GM23248 (cell line): ENCODE data around the gene KCNMA1. TPM values are rescaled to one million over a fixed set of nuclear protein-coding genes. Genes with fewer than 3 reads are reported as not detected.
A peak's percentile ranks its signal among the peaks of the same experiment; 100 is the strongest.

Source experiments
- DNase-seq: peaks from one replicate; pipeline ENCODE4 v3.0.0-alpha.2; 2015
- H2AFZ ChIP-seq: fragments of 200-600 bp; sonication (generic); 2 replicates; pipeline ENCODE4 v1.6.1; 2016; ENCODE audit warnings: antibody characterized with exemption
- H3F3A ChIP-seq: fragments of 200-600 bp; sonication (generic); 2 replicates; pipeline ENCODE4 v1.6.1; 2016; ENCODE audit warnings: mild to moderate bottlenecking, antibody characterized with exemption, mixed run types; ENCODE audit not compliant: insufficient read depth
- H3K27ac ChIP-seq: fragments of 200-600 bp; sonication (generic); 2 replicates; pipeline ENCODE4 v1.5.1; 2016; ENCODE audit warnings: mild to moderate bottlenecking
- H3K27me3 ChIP-seq: fragments of 200-600 bp; sonication (generic); replicated peaks from 2 replicates; pipeline ENCODE4 v1.6.1; 2016; ENCODE audit warnings: mild to moderate bottlenecking; ENCODE audit not compliant: insufficient read depth
- H3K36me3 ChIP-seq: fragments of 200-600 bp; sonication (generic); 2 replicates; pipeline ENCODE4 v1.6.1; 2016; ENCODE audit warnings: low read depth, mild to moderate bottlenecking
- H3K4me1 ChIP-seq: fragments of 200-600 bp; sonication (generic); 2 replicates; pipeline ENCODE4 v1.6.1; 2016; ENCODE audit warnings: mild to moderate bottlenecking; ENCODE audit not compliant: insufficient read depth
- H3K4me2 ChIP-seq: fragments of 200-600 bp; sonication (generic); one replicate; pipeline ENCODE4 v1.6.1; 2016; ENCODE audit warnings: mild to moderate bottlenecking; ENCODE audit not compliant: unreplicated experiment
- H3K4me3 ChIP-seq: fragments of 200-600 bp; sonication (generic); 2 replicates; pipeline ENCODE4 v1.5.1; 2016; ENCODE audit warnings: mild to moderate bottlenecking
- H3K79me2 ChIP-seq: fragments of 200-600 bp; sonication (generic); 2 replicates; pipeline ENCODE4 v1.6.1; 2016; ENCODE audit warnings: mild to moderate bottlenecking; ENCODE audit not compliant: insufficient read depth
- H3K9ac ChIP-seq: fragments of 200-600 bp; sonication (generic); 2 replicates; pipeline ENCODE4 v1.6.1; 2016; ENCODE audit warnings: mild to moderate bottlenecking
- H3K9me2 ChIP-seq: fragments of 200-600 bp; sonication (generic); 2 replicates; pipeline ENCODE4 v1.6.1; 2016; ENCODE audit warnings: mixed run types, mild to moderate bottlenecking, moderate library complexity; ENCODE audit not compliant: insufficient read depth
- H3K9me3 ChIP-seq: fragments of 200-600 bp; sonication (generic); one replicate; pipeline ENCODE4 v1.6.1; 2017; ENCODE audit warnings: low read depth
- H4K20me1 ChIP-seq: fragments of 200-600 bp; sonication (generic); 2 replicates; pipeline ENCODE4 v1.6.0; 2016; ENCODE audit not compliant: insufficient read depth
- EZH2 ChIP-seq: fragments of 200-600 bp; sonication (generic); IDR thresholded peaks from 2 replicates; pipeline ENCODE4 v1.6.1; 2018; ENCODE audit warnings: antibody characterized with exemption, mild to moderate bottlenecking; ENCODE audit not compliant: insufficient read depth, poor library complexity, severe bottlenecking
- EZH2phosphoT487 ChIP-seq: fragments of 200-600 bp; sonication (generic); IDR thresholded peaks from 2 replicates; pipeline ENCODE4 v1.6.1; 2018; ENCODE audit warnings: antibody characterized with exemption, moderate library complexity, mild to moderate bottlenecking, low read depth; ENCODE audit not compliant: insufficient read depth
- WGBS, 2 experiments: methylation state at CpG; one replicate each; pipeline ENCODE4 v1.1.6; 2015 to 2017; ENCODE audit warnings: low lambda C conversion rate in 2 of 2, low coverage in 1 of 2; ENCODE audit errors: missing lambda C conversion rate in 2 of 2; 5-methylcytosine and 5-hydroxymethylcytosine counted together
- in situ Hi-C: fragments of 300-500 bp; cut with MboI; formaldehyde crosslinking; loops from 2 replicates; pipeline ENCODE4 v1.15.0; 2020
- polyA plus RNA-seq: library from polyadenylated mRNA; unstranded; fragments of >200 nt; fragmentation: Nextera tagmentation; extraction: Ambion mirVana; gene quantifications from 2 replicates; pipeline ENCODE4 v1.2.1, GENCODE V29; 2016
- total RNA-seq: library from RNA; depleted of rRNA; stranded (reverse); fragments of >200 nt; shearing (Covaris generic); gene quantifications from 2 replicates; pipeline ENCODE4 v1.2.3, GENCODE V29; 2014

Gene KCNMA1
- total and polyA plus RNA-seq, 2 experiments from 2014 or later, result 14.2 to 25.1 TPM

GRCh38 chr10:77117501-77117900 lies 520.1 kb downstream of the KCNMA1 start:
- in situ Hi-C loops, result loop anchor here (25.0 kb wide), 2 partner anchors 555 to 1730 kb away; no protein-coding TSS in a partner anchor
- H3K4me2 ChIP-seq, result no peak overlapping the region
- no peak overlapping the region for H2AFZ ChIP-seq
- H3K79me2 ChIP-seq, result no peaks in the 10 kb centered on the region
- H3K4me1 ChIP-seq, result peaks cover 5% of the 10 kb centered on the region; the same call in 1 of the 2 replicates
- 100% methylated on average over 1 to 2 of the region's 2 CpGs for WGBS, 2 experiments
- H3F3A ChIP-seq, result peaks cover 2% of the 10 kb centered on the region; the same call in 1 of the 2 replicates
- no peaks in the 10 kb centered on the region for H4K20me1 ChIP-seq
- no peaks in the 10 kb centered on the region for H3K9me2 ChIP-seq
- no peak for DNase-seq
- H3K4me3 ChIP-seq, result no peak overlapping the region
- no peaks in the 10 kb centered on the region for H3K36me3 ChIP-seq
- TF ChIP-seq EZH2 (no peak), EZH2phosphoT487 (no peak)
- no peaks in the 10 kb centered on the region for H3K9me3 ChIP-seq
- H3K27me3 ChIP-seq, result no peaks in the 10 kb centered on the region
- no peak overlapping the region for H3K27ac ChIP-seq
- H3K9ac ChIP-seq, result no peak overlapping the region

GRCh38 chr10:77116904-77117303 lies 520.7 kb downstream of the KCNMA1 start:
- Histone ChIP-seq H3K79me2 (no peaks in the 10 kb centered on the region), H3K9me3 (no peaks in the 10 kb centered on the region), H3F3A (peaks cover 7% of the 10 kb centered on the region), H4K20me1 (no peaks in the 10 kb centered on the region), H3K4me3 (no peak overlapping the region), H3K9me2 (no peaks in the 10 kb centered on the region), H3K36me3 (no peaks in the 10 kb centered on the region), H3K9ac (no peak overlapping the region), H3K27ac (no peak overlapping the region), H3K4me1 (peaks cover 10% of the 10 kb centered on the region), H3K4me2 (no peak overlapping the region), H3K27me3 (no peaks in the 10 kb centered on the region), H2AFZ (no peak overlapping the region)
- TF ChIP-seq EZH2phosphoT487 (no peak), EZH2 (no peak)
- in situ Hi-C loops, result loop anchor here (25.0 kb wide), 2 partner anchors 555 to 1730 kb away; no protein-coding TSS in a partner anchor
- WGBS, 2 experiments, result 76 to 79% methylated on average over 2 of the region's 2 CpGs
- DNase-seq, result no peak

GRCh38 chr10:77114181-77114821 lies 523.3 kb downstream of the KCNMA1 start:
- WGBS, 2 experiments, result 90 to 92% methylated on average over 4 of the region's 4 CpGs
- H3K4me2 ChIP-seq, result no peak overlapping the region
- H3K9me2 ChIP-seq, result no peaks in the 10 kb centered on the region
- H3K4me1 ChIP-seq, result peaks cover 13% of the 10 kb centered on the region
- TF ChIP-seq EZH2phosphoT487 (no peak), EZH2 (no peak)
- no peaks in the 10 kb centered on the region for H3K79me2 ChIP-seq
- H3F3A ChIP-seq, result peaks cover 7% of the 10 kb centered on the region
- no peak overlapping the region for H2AFZ ChIP-seq
- in situ Hi-C loops, result loop anchor here (25.0 kb wide), 2 partner anchors 552 to 1727 kb away; no protein-coding TSS in a partner anchor
- H3K36me3 ChIP-seq, result no peaks in the 10 kb centered on the region
- no peaks in the 10 kb centered on the region for H3K9me3 ChIP-seq
- H3K27ac ChIP-seq, result no peak overlapping the region
- H3K27me3 ChIP-seq, result no peaks in the 10 kb centered on the region
- no peaks in the 10 kb centered on the region for H4K20me1 ChIP-seq
- no peak for DNase-seq
- H3K4me3 ChIP-seq, result no peak overlapping the region
- no peak overlapping the region for H3K9ac ChIP-seq

- H3K4me1 ChIP-seq, result peaks cover 13% of the 10 kb centered on the region
- no peak overlapping the region for H3K9ac ChIP-seq
- in situ Hi-C loops, result loop anchor here (25.0 kb wide), 2 partner anchors 550 to 1725 kb away; no protein-coding TSS in a partner anchor
- H3K9me3 ChIP-seq, result no peaks in the 10 kb centered on the region
- peak overlapping the region; percentile 38 for H3K4me2 ChIP-seq
- H3K27me3 ChIP-seq, result no peaks in the 10 kb centered on the region
- H2AFZ ChIP-seq, result no peak overlapping the region
- H3K4me3 ChIP-seq, result peak overlapping the region; percentile 16; the same call in 1 of the 2 replicates
- 31% methylated on average over 12 of the region's 12 CpGs for WGBS, 2 experiments
- H4K20me1 ChIP-seq, result no peaks in the 10 kb centered on the region
- no peaks in the 10 kb centered on the region for H3K79me2 ChIP-seq
- peaks cover 7% of the 10 kb centered on the region for H3F3A ChIP-seq
- no peaks in the 10 kb centered on the region for H3K9me2 ChIP-seq
- no peaks in the 10 kb centered on the region for H3K36me3 ChIP-seq
- peak overlapping the region; percentile 52 for H3K27ac ChIP-seq
- DNase-seq, result peak; percentile 83
- TF ChIP-seq EZH2phosphoT487, result no peak
- no peak for TF ChIP-seq EZH2
Measured at GRCh38 chr10:77111611-77112550, 525.7 kb downstream of the KCNMA1 start.
